GM12801 (cell line): ENCODE measurements around the gene ZNHIT3.

ENCODE experiments used
- CTCF ChIP-seq: IDR thresholded peaks from one replicate; pipeline ENCODE4 v1.5.1; 2011; ENCODE audit warnings: control low read depth; ENCODE audit not compliant: insufficient read length; ENCODE audit errors: extremely low read depth

The ZNHIT3 gene

GRCh38 chr17:36481829-36482228 is 4.7 kb upstream of the ZNHIT3 start:
- no peak for TF ChIP-seq CTCF

GRCh38 chr17:36482611-36483504 is 3.6 kb upstream of the ZNHIT3 start:
- TF ChIP-seq CTCF = no peak

- TF ChIP-seq CTCF = no peak
Measured at GRCh38 chr17:36485027-36485426, 1.5 kb upstream of the ZNHIT3 start.

GRCh38 chr17:36485805-36486203 is 677 bp upstream of the ZNHIT3 start:
- TF ChIP-seq CTCF = no peak

GRCh38 chr17:36493956-36494355 is 7.5 kb downstream of the ZNHIT3 start:
- no peak for TF ChIP-seq CTCF

- no peak for TF ChIP-seq CTCF
Measured at GRCh38 chr17:36494674-36495073, 8.2 kb downstream of the ZNHIT3 start.

GRCh38 chr17:36495076-36495578 is 8.6 kb downstream of the ZNHIT3 start:
- no peak for TF ChIP-seq CTCF
